Trophoblast cell (in vitro differentiated cells and primary cell): Measurements from ENCODE around the gene TAF1.
"Not testable (repeated sequence)": the region's sequence is repeated elsewhere in the genome, so short reads cannot be mapped to it uniquely, and the experiment has no call there.

Experiments
- DNase-seq, 2 donors: peaks; one replicate each; pipeline ENCODE4 v3.0.0-alpha.2; 2016
- H2AFZ ChIP-seq: 2 replicates; pipeline ENCODE4 v1.6.1; 2013; ENCODE audit warnings: low read length, moderate library complexity, mild to moderate bottlenecking; ENCODE audit not compliant: insufficient read depth, poor library complexity
- H2AK5ac ChIP-seq: 2 replicates; pipeline ENCODE4 v1.6.1; 2013; ENCODE audit warnings: mild to moderate bottlenecking, low read length
- H2BK120ac ChIP-seq: 2 replicates; pipeline ENCODE4 v1.6.1; 2013; ENCODE audit warnings: low read length, mild to moderate bottlenecking, moderate library complexity; ENCODE audit not compliant: insufficient read depth, poor library complexity
- H2BK12ac ChIP-seq: 2 replicates; pipeline ENCODE4 v1.6.1; 2013; ENCODE audit warnings: mild to moderate bottlenecking, low read length, moderate library complexity
- H2BK5ac ChIP-seq: 2 replicates; pipeline ENCODE4 v1.6.1; 2013; ENCODE audit warnings: low read length, low read depth, moderate library complexity, mild to moderate bottlenecking; ENCODE audit not compliant: poor library complexity
- H3K14ac ChIP-seq: 2 replicates; pipeline ENCODE4 v1.6.1; 2013; ENCODE audit warnings: mild to moderate bottlenecking, low read length
- H3K18ac ChIP-seq: 2 replicates; pipeline ENCODE4 v1.6.1; 2013; ENCODE audit warnings: mild to moderate bottlenecking, low read length
- H3K23ac ChIP-seq: 2 replicates; pipeline ENCODE4 v1.6.1; 2013; ENCODE audit warnings: low read length
- H3K27ac ChIP-seq: 2 replicates; pipeline ENCODE4 v1.5.1; 2013; ENCODE audit warnings: low read depth, mild to moderate bottlenecking, inconsistent platforms, low read length, moderate library complexity
- H3K27me3 ChIP-seq: 2 replicates; pipeline ENCODE4 v1.6.1; 2013; ENCODE audit warnings: inconsistent platforms, mild to moderate bottlenecking, low read length, moderate library complexity; ENCODE audit not compliant: insufficient read depth
- H3K36me3 ChIP-seq, 2 experiments: 1 replicate in 1 of 2; 2 replicates in 1 of 2; pipeline ENCODE4 v1.6.1; 2013; ENCODE audit warnings: low read length in 2 of 2, mild to moderate bottlenecking in 2 of 2, moderate library complexity in 1 of 2; ENCODE audit not compliant: insufficient read depth in 2 of 2, control insufficient read depth in 1 of 2
- H3K4ac ChIP-seq: 2 replicates; pipeline ENCODE4 v1.6.1; 2013; ENCODE audit warnings: low read depth, mild to moderate bottlenecking, low read length, moderate library complexity
- H3K4me1 ChIP-seq, 2 experiments: 1 replicate in 1 of 2; 2 replicates in 1 of 2; pipeline ENCODE4 v1.6.1; 2013; ENCODE audit warnings: low read length in 2 of 2, mild to moderate bottlenecking in 2 of 2, moderate library complexity in 1 of 2; ENCODE audit not compliant: insufficient read depth in 2 of 2, control insufficient read depth in 1 of 2
- H3K4me2 ChIP-seq: 2 replicates; pipeline ENCODE4 v1.6.1; 2013; ENCODE audit warnings: inconsistent platforms, mild to moderate bottlenecking, low read length, moderate library complexity
- H3K4me3 ChIP-seq: 2 replicates; pipeline ENCODE4 v1.5.1; 2013; ENCODE audit warnings: mild to moderate bottlenecking, low read depth, low read length, inconsistent platforms
- H3K79me1 ChIP-seq: one replicate; pipeline ENCODE4 v1.6.1; 2013; ENCODE audit warnings: low read length
- H3K79me2 ChIP-seq: 2 replicates; pipeline ENCODE4 v1.6.1; 2013; ENCODE audit warnings: low read length, mild to moderate bottlenecking; ENCODE audit not compliant: control insufficient read depth, insufficient read depth, poor library complexity
- H3K9ac ChIP-seq: 2 replicates; pipeline ENCODE4 v1.6.1; 2013; ENCODE audit warnings: mild to moderate bottlenecking, low read length
- H3K9me3 ChIP-seq: 2 replicates; pipeline ENCODE4 v1.6.1; 2013; ENCODE audit warnings: low read depth, mild to moderate bottlenecking, control low read depth, inconsistent platforms, low read length; ENCODE audit not compliant: insufficient read depth
- H4K12ac ChIP-seq: 2 replicates; pipeline ENCODE4 v1.6.1; 2013; ENCODE audit warnings: low read depth, mild to moderate bottlenecking, low read length, moderate library complexity
- H4K8ac ChIP-seq: 2 replicates; pipeline ENCODE4 v1.6.1; 2013; ENCODE audit warnings: low read depth, mild to moderate bottlenecking, low read length, moderate library complexity
- H4K91ac ChIP-seq: one replicate; pipeline ENCODE4 v1.6.1; 2013; ENCODE audit warnings: low read depth, mild to moderate bottlenecking, low read length, moderate library complexity
- WGBS: extraction: QIAGEN DNeasy Blood & Tissue Kit; methylation state at CpG from one replicate; pipeline ENCODE4 v1.1.7; 2013; ENCODE audit warnings: missing lambda C conversion rate; ENCODE audit not compliant: insufficient read length, insufficient coverage; ENCODE audit errors: extremely low coverage; 5-methylcytosine and 5-hydroxymethylcytosine counted together

Gene TAF1

GRCh38 chrX:71321731-71322130 is 44.4 kb upstream of the TAF1 start:
- no peaks in the 10 kb centered on the region for H3K79me2 ChIP-seq
- H4K91ac ChIP-seq: no peak overlapping the region
- H3K23ac ChIP-seq: no peak overlapping the region
- no peak overlapping the region for H2BK120ac ChIP-seq
- no peak overlapping the region for H2BK5ac ChIP-seq
- no CpG with 5 or more reads among the region's 1 CpG for WGBS
- no peaks in the 10 kb centered on the region for H3K36me3 ChIP-seq
- H3K4me2 ChIP-seq: no peak overlapping the region
- no peaks in the 10 kb centered on the region for H3K4me1 ChIP-seq
- H3K14ac ChIP-seq: no peak overlapping the region
- no peak overlapping the region for H3K18ac ChIP-seq
- no peak overlapping the region for H4K8ac ChIP-seq
- H3K79me1 ChIP-seq: no peaks in the 10 kb centered on the region
- H4K12ac ChIP-seq: no peak overlapping the region
- H2AFZ ChIP-seq: no peak overlapping the region
- H2AK5ac ChIP-seq: no peak overlapping the region
- H3K4me3 ChIP-seq: no peak overlapping the region
- no peak for DNase-seq
- no peak overlapping the region for H2BK12ac ChIP-seq
- no peak overlapping the region for H3K27ac ChIP-seq
- H3K27me3 ChIP-seq: no peaks in the 10 kb centered on the region
- no peak overlapping the region for H3K4ac ChIP-seq
- no peak overlapping the region for H3K9ac ChIP-seq
- no peaks in the 10 kb centered on the region for H3K9me3 ChIP-seq

- H3K79me1 ChIP-seq, H2AFZ ChIP-seq, H3K18ac ChIP-seq, H3K79me2 ChIP-seq, H3K4me3 ChIP-seq, H4K12ac ChIP-seq, H2BK12ac ChIP-seq, DNase-seq, H3K9ac ChIP-seq, H3K4me1 ChIP-seq, H3K4me2 ChIP-seq, H3K9me3 ChIP-seq, H3K4ac ChIP-seq, H4K91ac ChIP-seq, H2AK5ac ChIP-seq, H2BK120ac ChIP-seq, H4K8ac ChIP-seq, H3K14ac ChIP-seq, H3K27ac ChIP-seq, H3K27me3 ChIP-seq, H2BK5ac ChIP-seq, H3K23ac ChIP-seq, H3K36me3 ChIP-seq: not testable (repeated sequence)
- no CpG with 5 or more reads among the region's 11 CpGs for WGBS
These were observed 41.7 kb upstream of the TAF1 start for GRCh38 chrX:71324452-71324851.

- Histone ChIP-seq H2BK120ac (no peak overlapping the region), H3K18ac (no peak overlapping the region), H3K79me1 (no peaks in the 10 kb centered on the region), H3K79me2 (no peaks in the 10 kb centered on the region), H2AK5ac (no peak overlapping the region), H3K4me2 (no peak overlapping the region), H3K23ac (no peak overlapping the region), H3K9ac (no peak overlapping the region), H2BK5ac (no peak overlapping the region), H2AFZ (no peak overlapping the region), H3K27me3 (no peaks in the 10 kb centered on the region), H3K36me3 (no peaks in the 10 kb centered on the region), H3K4me3 (no peak overlapping the region), H4K91ac (no peak overlapping the region), H3K9me3 (no peaks in the 10 kb centered on the region), H3K14ac (no peak overlapping the region), H4K8ac (no peak overlapping the region), H4K12ac (no peak overlapping the region), H3K4me1 (no peaks in the 10 kb centered on the region), H3K4ac (no peak overlapping the region), H2BK12ac (no peak overlapping the region), H3K27ac (no peak overlapping the region)
- no peak for DNase-seq
- no CpG with 5 or more reads among the region's 3 CpGs for WGBS
These were observed 39.8 kb upstream of the TAF1 start for GRCh38 chrX:71326394-71326793.

- H4K12ac ChIP-seq, DNase-seq: not testable (repeated sequence)
- WGBS: no CpG with 5 or more reads among the region's 5 CpGs
These were observed 16.9 kb upstream of the TAF1 start for GRCh38 chrX:71349151-71349665.

More at GRCh38 chrX:71349151-71349665, 16.9 kb upstream of the TAF1 start:
- not testable (repeated sequence) for H2BK120ac ChIP-seq, H2AK5ac ChIP-seq, H3K79me1 ChIP-seq, H4K8ac ChIP-seq, H3K27me3 ChIP-seq, H3K9ac ChIP-seq, H3K79me2 ChIP-seq, H2AFZ ChIP-seq, H3K23ac ChIP-seq, H3K18ac ChIP-seq, H3K4me2 ChIP-seq, H3K27ac ChIP-seq, H3K36me3 ChIP-seq, H3K9me3 ChIP-seq, H3K4me1 ChIP-seq, H4K91ac ChIP-seq, H2BK12ac ChIP-seq, H3K4ac ChIP-seq, H3K4me3 ChIP-seq, H2BK5ac ChIP-seq, H3K14ac ChIP-seq
